UCSD-AML1 (cell line): Measurements from ENCODE around the gene USP48.

Source experiments
- DNase-seq: peaks from one replicate; lab custom pipeline; 2025; ENCODE audit not compliant: unreplicated experiment; lab: John Stamatoyannopoulos, UW

USP48 gene

GRCh38 chr1:21669258-21670058 is 113.5 kb downstream of the USP48 start, which contains the start of gene RAP1GAP:
RAP1GAP (minus strand) TSS chr1:21669357; CDS start chr1:21620032, 49,325 bp downstream.
- no peak for DNase-seq

DNA sequence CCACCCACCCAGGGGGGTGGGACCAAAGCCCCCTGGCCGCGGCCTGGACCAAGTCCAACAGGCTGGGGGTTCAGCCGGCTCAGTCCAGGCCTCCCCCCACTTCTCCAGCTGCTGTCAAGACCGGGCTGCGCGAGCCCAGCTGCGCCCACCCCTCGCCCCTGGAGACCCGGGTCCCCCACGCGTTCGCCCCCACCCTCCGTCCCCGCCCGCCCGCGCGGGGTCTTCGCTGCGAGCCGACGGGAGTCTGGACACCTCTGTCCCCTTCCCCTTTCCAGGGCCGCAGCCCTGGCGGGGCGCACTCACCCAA is 114.0 kb downstream of the USP48 start:
- no peak for DNase-seq

DNA sequence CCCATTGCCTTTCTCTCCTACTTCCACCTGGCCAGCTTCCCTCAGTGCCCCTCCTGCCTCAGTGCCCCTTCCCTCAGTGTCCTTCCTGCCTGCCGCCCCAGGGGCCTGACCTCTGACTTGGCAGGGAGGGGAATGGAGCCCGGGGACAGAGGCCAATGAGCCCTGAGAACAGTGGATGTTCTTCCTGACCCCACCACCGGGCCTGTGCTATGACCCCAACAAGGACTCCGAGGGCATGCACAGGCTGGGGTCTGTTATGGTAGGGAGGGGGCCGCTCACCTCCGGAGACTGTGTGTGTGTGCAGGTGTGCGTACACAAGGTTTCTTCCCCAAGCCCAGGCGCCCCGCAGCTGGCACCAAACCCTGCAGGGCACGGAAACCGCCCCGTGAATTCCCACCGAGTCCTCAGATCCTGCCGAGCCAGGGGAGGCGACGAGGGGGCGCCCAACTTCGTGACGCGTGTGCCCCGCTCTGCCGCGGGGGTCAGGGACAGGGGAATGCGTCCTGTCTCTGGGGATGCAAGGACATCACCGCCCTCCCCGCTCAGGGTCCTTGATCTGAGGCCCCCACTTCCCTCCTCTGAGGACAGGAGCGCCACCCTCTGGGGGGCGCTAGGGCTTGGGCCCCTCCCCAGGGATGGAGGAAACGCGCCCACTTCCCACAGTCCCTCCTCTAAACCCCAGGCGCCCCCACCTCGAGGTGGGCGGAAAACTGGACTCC is 114.6 kb downstream of the USP48 start:
- no peak for DNase-seq

DNA sequence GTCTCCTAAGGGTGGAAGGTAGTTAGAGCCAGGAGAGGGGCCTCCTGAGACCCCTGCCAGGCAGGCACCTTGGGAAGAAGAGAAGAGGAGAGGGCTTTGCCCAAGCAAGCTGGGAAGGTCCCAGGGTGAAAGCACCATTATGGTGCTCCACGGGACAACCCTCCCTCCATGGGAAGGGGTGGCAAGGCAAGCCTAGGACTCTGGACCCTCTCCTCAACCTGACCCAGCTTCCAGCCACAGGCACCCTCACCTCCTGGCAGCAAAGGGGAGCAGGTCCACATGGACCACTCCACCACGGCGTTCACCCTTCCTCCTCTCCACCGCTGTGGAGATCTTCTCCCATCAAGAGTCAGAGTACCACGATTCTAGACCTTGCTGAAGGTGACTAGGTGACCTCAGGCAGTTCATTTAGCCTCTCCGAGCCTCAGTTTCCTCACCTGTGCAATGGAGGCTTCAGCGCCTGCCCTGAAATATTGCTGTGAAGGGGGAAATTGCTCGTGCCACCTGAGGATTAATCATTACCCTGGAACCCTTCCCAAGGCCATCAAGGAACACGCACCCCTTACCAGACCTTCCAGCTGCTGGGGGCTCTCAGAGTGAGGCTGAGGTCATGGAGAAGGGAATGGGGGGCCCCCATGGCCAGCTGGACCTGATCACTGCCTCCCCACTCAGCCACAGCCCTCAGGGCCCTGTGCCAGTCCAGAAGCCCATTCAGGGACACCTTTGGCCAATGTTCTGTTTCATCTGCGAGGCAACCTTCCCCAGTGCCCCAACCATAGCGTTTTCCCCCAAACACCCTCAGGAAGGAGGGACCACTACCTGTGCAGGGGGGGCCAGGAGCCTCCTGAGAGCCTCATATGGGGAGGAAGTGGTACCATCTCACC is 115.4 kb downstream of the USP48 start:
- DNase-seq, result no peak

DNA sequence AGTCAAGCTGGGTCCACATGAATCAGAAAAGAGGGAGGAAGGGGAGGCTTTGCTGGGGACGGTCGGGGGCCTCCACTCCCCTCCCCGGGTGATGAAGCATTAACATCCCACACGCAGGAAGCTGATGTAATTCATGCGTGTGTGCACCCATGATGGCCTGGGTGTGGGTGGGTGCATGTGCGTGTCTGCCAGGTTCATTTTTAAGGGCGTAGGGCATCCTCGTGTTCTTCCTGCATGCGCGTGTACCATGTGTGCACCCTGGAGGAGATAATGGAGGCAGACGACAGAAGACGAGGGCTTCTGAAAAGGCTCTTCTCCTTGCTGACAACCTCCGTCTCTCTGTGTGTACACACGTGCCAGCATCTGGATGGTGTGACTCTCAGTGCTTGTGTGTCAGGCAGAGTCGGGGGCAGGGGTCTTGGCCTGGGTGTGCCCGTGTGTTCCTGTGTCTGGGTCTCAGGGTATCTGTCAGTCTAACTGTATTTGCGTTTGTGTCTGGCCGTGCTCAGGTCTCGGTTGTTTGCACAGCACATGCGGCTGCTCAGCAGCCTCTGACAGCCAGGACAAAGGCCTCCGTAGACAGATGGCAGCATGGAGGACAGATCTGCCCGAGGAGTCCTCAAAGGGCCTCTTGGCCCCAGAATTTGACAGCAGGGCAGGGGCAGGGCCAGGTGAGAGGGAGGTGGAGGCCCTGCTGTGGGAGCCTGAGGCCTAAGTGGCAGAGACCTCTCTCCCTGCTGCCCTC is 116.2 kb downstream of the USP48 start:
- DNase-seq, result no peak

DNA sequence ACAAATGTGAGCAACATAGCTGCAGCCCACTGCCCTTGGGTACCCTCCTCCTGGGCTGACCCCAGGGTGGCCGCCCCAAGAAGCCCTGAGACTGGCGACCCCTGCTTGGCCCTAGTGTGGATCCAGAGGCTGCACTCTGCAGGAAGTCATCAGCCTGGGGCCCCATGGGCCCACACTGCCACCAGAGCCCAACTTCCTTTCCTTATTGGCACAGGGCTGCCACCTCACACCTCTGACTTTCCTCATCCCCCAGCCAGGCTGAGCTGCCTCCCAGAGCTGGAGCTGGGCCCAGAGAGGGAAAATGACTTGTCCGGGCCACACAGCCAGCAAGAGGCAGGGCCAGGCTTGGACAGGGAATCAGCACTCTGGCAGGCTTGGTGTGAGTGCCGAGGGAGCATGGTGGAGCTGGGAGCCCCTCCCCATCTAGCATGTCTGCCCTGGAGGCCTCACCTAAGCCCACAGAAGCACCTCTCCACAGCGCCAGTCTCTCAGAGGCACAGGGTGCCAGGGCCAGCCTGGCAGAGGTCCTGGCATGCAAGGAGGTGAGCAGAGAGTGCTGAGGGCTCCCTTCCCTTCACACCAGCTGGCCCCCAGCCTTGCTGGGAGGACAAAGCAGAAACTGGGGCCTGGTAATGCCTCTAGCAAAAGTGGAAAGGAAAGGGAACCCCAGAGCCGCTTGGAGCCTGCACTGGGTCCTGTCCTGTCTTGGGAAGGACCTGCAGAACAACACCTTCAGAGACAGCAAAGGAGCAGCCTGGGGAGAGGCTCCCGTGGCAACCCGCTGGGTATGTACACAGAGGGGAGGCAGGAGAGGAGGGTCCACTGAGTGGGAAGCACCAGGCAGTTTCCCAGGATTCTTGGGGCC is 117.0 kb downstream of the USP48 start:
- peak; percentile 34 for DNase-seq

DNA sequence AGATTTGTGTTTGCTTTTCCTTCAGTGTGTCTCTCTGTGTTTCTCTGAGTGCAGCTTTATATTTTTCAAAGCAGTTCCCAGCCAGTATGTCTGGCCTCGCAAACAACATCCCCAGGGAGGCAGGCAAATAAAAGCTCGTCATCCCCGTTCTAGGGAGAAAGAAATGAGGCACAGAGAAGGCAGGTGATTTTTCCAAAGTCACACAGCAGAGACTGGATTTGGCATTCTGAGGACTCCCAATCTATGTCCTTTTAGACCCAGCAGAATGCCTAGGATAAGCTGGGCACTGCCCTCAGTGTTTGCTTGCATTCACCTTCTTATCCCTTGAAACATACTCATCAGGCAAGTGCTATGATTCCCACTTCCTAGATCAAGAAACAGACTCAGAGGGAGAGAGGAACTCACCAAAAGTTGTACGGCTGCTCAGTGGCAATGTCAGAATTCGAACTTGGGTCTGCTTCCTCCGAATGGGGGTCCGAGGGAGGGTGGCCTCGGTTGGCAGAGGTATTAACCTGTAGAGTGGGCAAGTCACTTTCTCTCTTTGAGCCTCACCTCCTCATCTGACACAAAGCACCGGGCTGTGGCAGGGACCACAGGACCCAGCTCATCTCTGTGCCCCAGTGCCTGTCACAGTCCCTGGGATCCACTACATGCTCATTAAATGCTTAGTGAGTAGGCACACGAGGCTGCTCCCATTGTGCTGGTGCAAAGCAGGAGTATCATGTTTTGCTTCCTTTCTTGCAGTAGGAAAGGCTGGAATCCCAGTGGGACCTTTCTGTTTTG is 118.0 kb downstream of the USP48 start:
- no peak for DNase-seq

- peak; percentile 49 for DNase-seq
Measured at GRCh38 chr1:21663951-21664805, 118.8 kb downstream of the USP48 start.

- no peak for DNase-seq
Measured at GRCh38 chr1:21663248-21663950, 119.5 kb downstream of the USP48 start.

DNA sequence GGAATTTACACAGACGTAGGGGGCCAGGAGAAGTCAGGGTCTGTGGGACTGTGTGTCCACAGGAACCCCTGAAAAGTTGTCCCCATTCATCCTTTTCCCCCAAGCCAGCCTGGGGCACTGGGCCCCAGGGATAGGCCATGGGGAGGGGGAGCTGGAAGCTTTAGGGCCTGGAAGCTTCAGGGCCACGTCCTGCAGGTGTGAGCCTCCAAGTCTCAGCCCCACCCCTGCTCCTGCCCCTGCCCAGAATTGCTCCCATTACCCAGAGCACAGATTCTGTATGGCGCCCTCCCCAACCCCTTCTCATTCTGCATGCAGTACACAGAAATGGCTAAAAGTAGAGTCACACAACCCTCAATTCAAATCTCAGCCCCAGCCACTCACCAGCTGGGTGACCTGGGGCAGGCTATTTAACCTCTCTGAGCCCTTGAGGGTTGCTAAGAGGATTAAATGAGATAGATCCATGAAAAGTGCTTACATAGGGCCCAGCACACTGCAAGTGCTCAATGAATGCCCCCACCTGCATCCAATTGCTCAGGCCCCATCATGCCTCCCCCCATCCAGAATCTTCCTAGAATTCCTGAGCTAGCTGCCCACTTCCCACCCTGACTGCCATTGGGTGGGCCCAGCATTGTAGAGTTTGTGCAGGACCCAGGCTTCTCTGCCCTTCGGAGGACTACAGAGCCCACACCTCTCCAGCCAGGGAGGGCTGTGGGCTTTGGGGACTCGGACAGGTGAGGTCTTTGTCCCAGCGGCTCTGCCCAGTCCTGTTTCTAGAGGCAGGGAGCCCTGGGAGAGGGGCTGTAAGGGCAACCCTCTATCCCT is 120.3 kb downstream of the USP48 start:
- no peak for DNase-seq

GRCh38 chr1:21661886-21662285 is 121.1 kb downstream of the USP48 start:
- DNase-seq, result no peak

DNA sequence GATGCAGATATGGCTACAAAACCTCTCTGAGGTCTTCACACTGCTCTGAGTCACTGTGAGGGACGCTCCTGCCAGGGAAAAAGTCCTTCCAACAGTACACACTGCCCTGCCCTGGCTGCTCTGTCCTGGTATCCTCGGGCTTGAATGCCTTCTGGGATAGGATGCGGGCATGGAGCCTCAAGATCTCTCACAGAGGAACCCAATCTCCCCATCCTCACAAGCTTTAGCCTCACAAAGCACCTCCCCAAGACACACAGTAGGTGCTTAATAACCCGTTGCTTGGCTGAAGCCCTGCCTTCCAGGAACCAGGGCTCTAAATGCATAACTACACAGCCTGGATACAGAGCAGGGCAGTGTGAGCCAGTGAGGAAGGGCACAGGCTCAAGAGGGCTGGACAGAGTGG is 123.0 kb downstream of the USP48 start:
- no peak for DNase-seq

GRCh38 chr1:21659099-21659923 is 123.6 kb downstream of the USP48 start:
- DNase-seq, result peak; percentile 79

- DNase-seq, result no peak
Measured at GRCh38 chr1:21657456-21658190, 125.3 kb downstream of the USP48 start.

GRCh38 chr1:21655748-21656147 is 127.2 kb downstream of the USP48 start:
- DNase-seq, result peak; percentile 27
